Body of pancreas (tissue), 4 donors: ENCODE measurements around the gene HS6ST3.

Experiments used
- POLR2A ChIP-seq, 3 donors: fragments of 450-650 bp; IDR thresholded peaks; one replicate each; pipeline ENCODE4 v1.6.1; 2016; ENCODE audit warnings: antibody characterized with exemption in 3 of 3, mild to moderate bottlenecking in 2 of 3
- TF ChIP-seq, protein P1 (sequence below), 7 experiments: fragments of 450-650 bp in 4 of 7; fragments of 200-600 bp in 3 of 7; sonication (generic) in 3 of 7; IDR thresholded peaks; one replicate each; pipeline ENCODE4 v1.5.1; 2016 to 2019; ENCODE audit warnings: antibody characterized with exemption in 7 of 7

DNA sequence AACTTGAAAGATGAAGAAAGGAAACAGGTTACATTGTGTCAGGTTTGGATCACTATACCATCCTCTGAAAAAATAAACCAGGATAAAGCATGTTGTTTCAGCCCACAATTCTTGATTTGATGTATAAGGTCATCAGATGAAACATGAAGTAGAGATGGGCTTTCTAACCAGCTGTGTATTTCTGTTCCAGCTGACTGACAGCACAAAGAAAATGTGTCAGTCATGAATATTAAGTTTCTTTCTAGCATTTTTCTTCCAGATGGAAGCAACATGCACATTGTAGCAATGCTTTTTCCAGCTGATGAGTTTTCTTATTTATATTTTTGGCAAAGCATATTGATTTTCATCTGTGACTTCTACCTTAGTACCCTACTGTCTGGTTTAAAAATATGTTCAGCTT is 704.8 kb downstream of the HS6ST3 start:
- TF ChIP-seq POLR2A (IDR thresholded peaks at IDR 0.05): no peak
- TF ChIP-seq, protein P1, sequence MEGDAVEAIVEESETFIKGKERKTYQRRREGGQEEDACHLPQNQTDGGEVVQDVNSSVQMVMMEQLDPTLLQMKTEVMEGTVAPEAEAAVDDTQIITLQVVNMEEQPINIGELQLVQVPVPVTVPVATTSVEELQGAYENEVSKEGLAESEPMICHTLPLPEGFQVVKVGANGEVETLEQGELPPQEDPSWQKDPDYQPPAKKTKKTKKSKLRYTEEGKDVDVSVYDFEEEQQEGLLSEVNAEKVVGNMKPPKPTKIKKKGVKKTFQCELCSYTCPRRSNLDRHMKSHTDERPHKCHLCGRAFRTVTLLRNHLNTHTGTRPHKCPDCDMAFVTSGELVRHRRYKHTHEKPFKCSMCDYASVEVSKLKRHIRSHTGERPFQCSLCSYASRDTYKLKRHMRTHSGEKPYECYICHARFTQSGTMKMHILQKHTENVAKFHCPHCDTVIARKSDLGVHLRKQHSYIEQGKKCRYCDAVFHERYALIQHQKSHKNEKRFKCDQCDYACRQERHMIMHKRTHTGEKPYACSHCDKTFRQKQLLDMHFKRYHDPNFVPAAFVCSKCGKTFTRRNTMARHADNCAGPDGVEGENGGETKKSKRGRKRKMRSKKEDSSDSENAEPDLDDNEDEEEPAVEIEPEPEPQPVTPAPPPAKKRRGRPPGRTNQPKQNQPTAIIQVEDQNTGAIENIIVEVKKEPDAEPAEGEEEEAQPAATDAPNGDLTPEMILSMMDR (IDR thresholded peaks at IDR 0.05): no peak
